Measurements from ENCODE around the gene DCUN1D2.

Gene DCUN1D2

GRCh38 chr13:113483081-113483480 is 7.4 kb downstream of the DCUN1D2 start:
- Histone ChIP-seq H3K36me3 (peaks cover 6 to 16% (median 7%) of the 10 kb centered on the region in 3 donors), H3K27ac (no peak overlapping the region), H3K9me3 (no peaks in the 10 kb centered on the region), H3K4me3 (no peak overlapping the region), H3K4me1 (peaks cover 0 to 10% (median under 1%) of the 10 kb centered on the region in 4 donors), H3K27me3 (no peaks in the 10 kb centered on the region)
- no peak for DNase-seq
- no peak for TF ChIP-seq CTCF (IDR thresholded peaks at IDR 0.05)
- intact Hi-C loops (cut with DNase I; ENCODE audit: low total_unique reads) = no loop called here

- intact Hi-C loops (cut with DNase I; ENCODE audit: low total_unique reads) = no loop called here
- H3K27ac ChIP-seq = no peak overlapping the region
- peaks cover 30 to 38% (median 36%) of the 10 kb centered on the region in 3 donors for H3K36me3 ChIP-seq
- TF ChIP-seq CTCF (IDR thresholded peaks at IDR 0.05) = no peak
- H3K9me3 ChIP-seq = no peaks in the 10 kb centered on the region
- H3K4me1 ChIP-seq = no peaks in the 10 kb centered on the region
- no peak overlapping the region for H3K4me3 ChIP-seq
- no peaks in the 10 kb centered on the region for H3K27me3 ChIP-seq
- no peak for DNase-seq
Observed at GRCh38 chr13:113479179-113479578, 11.3 kb downstream of the DCUN1D2 start.

- H3K9me3 ChIP-seq = no peaks in the 10 kb centered on the region
- peaks cover 39 to 51% (median 48%) of the 10 kb centered on the region in 3 donors for H3K36me3 ChIP-seq
- no peak for TF ChIP-seq CTCF (IDR thresholded peaks at IDR 0.05)
Observed at GRCh38 chr13:113477724-113478123, 12.8 kb downstream of the DCUN1D2 start.

GRCh38 chr13:113476811-113477210 is 13.7 kb downstream of the DCUN1D2 start:
- no peaks in the 10 kb centered on the region for H3K4me1 ChIP-seq
- TF ChIP-seq CTCF (IDR thresholded peaks at IDR 0.05) = no peak
- H3K36me3 ChIP-seq = peaks cover 39 to 60% (median 48%) of the 10 kb centered on the region in 3 donors
- no peaks in the 10 kb centered on the region for H3K27me3 ChIP-seq
- H3K9me3 ChIP-seq = no peaks in the 10 kb centered on the region
- no peak overlapping the region for H3K4me3 ChIP-seq
- intact Hi-C loops (cut with DNase I; ENCODE audit: low total_unique reads) = no loop called here
- no peak overlapping the region for H3K27ac ChIP-seq
- DNase-seq = no peak

More at GRCh38 chr13:113477724-113478123, 12.8 kb downstream of the DCUN1D2 start:
- intact Hi-C loops (cut with DNase I; ENCODE audit: low total_unique reads) = no loop called here
- no peak overlapping the region for H3K27ac ChIP-seq
- no peak overlapping the region for H3K4me3 ChIP-seq
- no peaks in the 10 kb centered on the region for H3K4me1 ChIP-seq
- DNase-seq = no peak
- H3K27me3 ChIP-seq = no peaks in the 10 kb centered on the region

- Histone ChIP-seq H3K4me1 (no peaks in the 10 kb centered on the region), H3K27me3 (no peaks in the 10 kb centered on the region), H3K9me3 (no peaks in the 10 kb centered on the region), H3K36me3 (peaks cover 39 to 65% (median 48%) of the 10 kb centered on the region in 3 donors), H3K4me3 (no peak overlapping the region), H3K27ac (no peak overlapping the region)
- no peak for DNase-seq
- no peak for TF ChIP-seq CTCF (IDR thresholded peaks at IDR 0.05)
- intact Hi-C loops (cut with DNase I; ENCODE audit: low total_unique reads) = no loop called here
Observed at GRCh38 chr13:113475911-113476310, 14.6 kb downstream of the DCUN1D2 start.

GRCh38 chr13:113475280-113475679 is 15.2 kb downstream of the DCUN1D2 start:
- H3K9me3 ChIP-seq = no peaks in the 10 kb centered on the region
- H3K27me3 ChIP-seq = no peaks in the 10 kb centered on the region
- intact Hi-C loops (cut with DNase I; ENCODE audit: low total_unique reads) = no loop called here
- H3K4me3 ChIP-seq = no peak overlapping the region
- no peak for TF ChIP-seq CTCF (IDR thresholded peaks at IDR 0.05)
- no peaks in the 10 kb centered on the region for H3K4me1 ChIP-seq
- H3K36me3 ChIP-seq = peaks cover 39 to 65% (median 48%) of the 10 kb centered on the region in 3 donors
- no peak overlapping the region for H3K27ac ChIP-seq
- DNase-seq = no peak

Data from tibial artery (tissue), 4 donors.